ENCODE measurements around the gene RFX6.

DNA sequence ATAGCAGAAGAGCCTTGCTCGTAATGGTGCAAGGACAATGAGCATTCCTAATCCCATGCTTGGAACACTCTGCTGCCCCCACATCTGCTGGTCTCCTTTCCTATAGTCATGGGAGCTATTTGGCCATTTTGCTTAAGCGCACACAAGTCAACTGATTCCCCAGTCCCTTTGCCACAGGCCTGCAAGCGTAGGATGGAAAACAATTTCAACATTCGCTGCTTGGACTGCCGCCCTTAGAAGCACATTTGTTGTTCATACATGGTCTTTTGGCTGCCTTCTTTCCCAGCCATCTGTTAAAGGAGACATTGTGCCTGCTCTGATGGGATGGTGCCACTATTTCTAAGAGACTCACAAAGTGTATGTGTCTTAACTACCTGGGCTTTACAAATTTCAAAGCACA is 96.9 kb downstream of the RFX6 start:
- TF ChIP-seq, protein P1, sequence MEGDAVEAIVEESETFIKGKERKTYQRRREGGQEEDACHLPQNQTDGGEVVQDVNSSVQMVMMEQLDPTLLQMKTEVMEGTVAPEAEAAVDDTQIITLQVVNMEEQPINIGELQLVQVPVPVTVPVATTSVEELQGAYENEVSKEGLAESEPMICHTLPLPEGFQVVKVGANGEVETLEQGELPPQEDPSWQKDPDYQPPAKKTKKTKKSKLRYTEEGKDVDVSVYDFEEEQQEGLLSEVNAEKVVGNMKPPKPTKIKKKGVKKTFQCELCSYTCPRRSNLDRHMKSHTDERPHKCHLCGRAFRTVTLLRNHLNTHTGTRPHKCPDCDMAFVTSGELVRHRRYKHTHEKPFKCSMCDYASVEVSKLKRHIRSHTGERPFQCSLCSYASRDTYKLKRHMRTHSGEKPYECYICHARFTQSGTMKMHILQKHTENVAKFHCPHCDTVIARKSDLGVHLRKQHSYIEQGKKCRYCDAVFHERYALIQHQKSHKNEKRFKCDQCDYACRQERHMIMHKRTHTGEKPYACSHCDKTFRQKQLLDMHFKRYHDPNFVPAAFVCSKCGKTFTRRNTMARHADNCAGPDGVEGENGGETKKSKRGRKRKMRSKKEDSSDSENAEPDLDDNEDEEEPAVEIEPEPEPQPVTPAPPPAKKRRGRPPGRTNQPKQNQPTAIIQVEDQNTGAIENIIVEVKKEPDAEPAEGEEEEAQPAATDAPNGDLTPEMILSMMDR (conservative IDR thresholded peaks at IDR 0.05 in 1 of 2, IDR thresholded peaks at IDR 0.05 in 1 of 2; ENCODE audit: low read depth in 1 of 2, low read length in 2 of 2): no peak
- TF ChIP-seq EZH2 (IDR thresholded peaks at IDR 0.05; ENCODE audit: low read length, missing control alignments): no peak
